Measurements from ENCODE around the gene MTCH2. TPM values are rescaled to one million over a fixed set of nuclear protein-coding genes. Genes with fewer than 3 reads are reported as not detected.
A peak's percentile ranks its signal among the peaks of the same experiment; 100 is the strongest.

Gene MTCH2
- total RNA-seq, 1 experiment from 2014 or later: 230 TPM

GRCh38 chr11:47593934-47594855 lies 48.2 kb downstream of the MTCH2 start, which contains the start of gene C1QTNF4:
C1QTNF4 (minus strand) TSS chr11:47594411; CDS start chr11:47590810, 3,601 bp downstream.
- Histone ChIP-seq H3K27ac (ENCODE audit: low read length) (no peak within 1 kb of the TSS), H3K27me3 (ENCODE audit: control insufficient read depth, insufficient read depth, low read length) (peaks cover 6% of the 10 kb centered on the region; the same call in 1 of the 2 replicates), H3K9me3 (ENCODE audit: control insufficient read depth, insufficient read depth, low read depth, low read length) (no peaks in the 10 kb centered on the region), H3K4me1 (ENCODE audit: control insufficient read depth, insufficient read depth, low read length) (peaks cover 4% of the 10 kb centered on the region), H3K4me3 (ENCODE audit: low read depth in 2 of 2, low read length in 2 of 2) (peak within 1 kb of the TSS; percentile 35 to 45), H3K36me3 (ENCODE audit: control insufficient read depth, insufficient read depth, low read length) (no peaks in the 10 kb centered on the region)
- TF ChIP-seq POLR2AphosphoS5 (IDR thresholded peaks at IDR 0.05; ENCODE audit: low read depth, low read length): no peak
- TF ChIP-seq TCF7L2 (IDR thresholded peaks at IDR 0.05; ENCODE audit: low read depth, low read length): no peak
- TF ChIP-seq REST (IDR thresholded peaks at IDR 0.05; ENCODE audit: insufficient read depth in 1 of 2, low read depth in 2 of 2, low read length in 1 of 2): no peak
- TF ChIP-seq SIN3A (IDR thresholded peaks at IDR 0.05; ENCODE audit: borderline replicate concordance, insufficient read depth, low read depth, low read length): no peak
- no peak for TF ChIP-seq CTCF (IDR thresholded peaks at IDR 0.05)
- peak; percentile 22; the same call in 1 of the 2 replicates for ATAC-seq
- ChIA-PET POLR2A (no interaction called here), CTCF (no interaction called here)
- in situ Hi-C loops (cut with HindIII; ENCODE audit: low pct_unique_long_range_greater_than_20kb, low sequenced_read_pairs): no loop called here
- no peak for DNase-seq (ENCODE audit: low read depth, low spot score)
- no TSS peak for BruUV-seq (replicated peaks)
- intact Hi-C loops (cut with micrococcal nuclease; ENCODE audit: unreplicated experiment): no loop called here

GRCh38 chr11:47593492-47593933 lies 48.8 kb downstream of the MTCH2 start:
- no peak for TF ChIP-seq TCF7L2 (IDR thresholded peaks at IDR 0.05; ENCODE audit: low read depth, low read length)
- no peak for TF ChIP-seq CTCF (IDR thresholded peaks at IDR 0.05)
- TF ChIP-seq SIN3A (IDR thresholded peaks at IDR 0.05; ENCODE audit: borderline replicate concordance, insufficient read depth, low read depth, low read length): no peak
- no peak for TF ChIP-seq POLR2AphosphoS5 (IDR thresholded peaks at IDR 0.05; ENCODE audit: low read depth, low read length)
- TF ChIP-seq REST (IDR thresholded peaks at IDR 0.05; ENCODE audit: insufficient read depth in 1 of 2, low read depth in 2 of 2, low read length in 1 of 2): no peak
- peak overlapping the region; percentile 35 to 45 for H3K4me3 ChIP-seq (ENCODE audit: low read depth in 2 of 2, low read length in 2 of 2)
- ChIA-PET POLR2A (no interaction called here), CTCF (no interaction called here)
- H3K4me1 ChIP-seq (ENCODE audit: control insufficient read depth, insufficient read depth, low read length): peaks cover 4% of the 10 kb centered on the region
- DNase-seq (ENCODE audit: low read depth, low spot score) (no peak), ATAC-seq (0 out of 2 replicates have a peak, but pooled peaks have one; percentile 19)
- in situ Hi-C loops (cut with HindIII; ENCODE audit: low pct_unique_long_range_greater_than_20kb, low sequenced_read_pairs): no loop called here
- BruUV-seq (replicated peaks): no TSS peak
- peaks cover 6% of the 10 kb centered on the region; the same call in 1 of the 2 replicates for H3K27me3 ChIP-seq (ENCODE audit: control insufficient read depth, insufficient read depth, low read length)
- intact Hi-C loops (cut with micrococcal nuclease; ENCODE audit: unreplicated experiment): no loop called here
- no peak overlapping the region for H3K27ac ChIP-seq (ENCODE audit: low read length)
- H3K9me3 ChIP-seq (ENCODE audit: control insufficient read depth, insufficient read depth, low read depth, low read length): no peaks in the 10 kb centered on the region
- no peaks in the 10 kb centered on the region for H3K36me3 ChIP-seq (ENCODE audit: control insufficient read depth, insufficient read depth, low read length)

Data from Panc1 (cell line).